K562 (cell line): Measurements from ENCODE around the gene HOXA7. TPM values are rescaled to one million over a fixed set of nuclear protein-coding genes. Genes with fewer than 3 reads are reported as not detected.

Experiments used
- ADNP ChIP-seq: fragments of 200-800 bp; sonication (Bioruptor generic); IDR thresholded peaks from 2 replicates; pipeline ENCODE4 v1.6.1; 2016; ENCODE audit warnings: missing genetic modification characterization, missing compliant biosample characterization
- BRD4 ChIP-seq: fragments of 200-600 bp; sonication (generic); IDR thresholded peaks from 2 replicates; pipeline ENCODE4 v1.6.1; 2017; ENCODE audit warnings: inconsistent platforms
- CXXC5 ChIP-seq: fragments of 250-450 bp; sonication (Bioruptor Pico); IDR thresholded peaks from 2 replicates; pipeline ENCODE4 v1.8.0; 2022; ENCODE audit warnings: inconsistent platforms, mild to moderate bottlenecking, moderate library complexity
- ELF2 ChIP-seq: fragments of 250-450 bp; sonication (Bioruptor Pico); IDR thresholded peaks from 2 replicates; pipeline ENCODE4 v1.5.0; 2021; ENCODE audit warnings: mild to moderate bottlenecking
- ESRRA ChIP-seq: fragments of 450-650 bp; IDR thresholded peaks from 2 replicates; pipeline ENCODE4 v1.6.1; 2014; ENCODE audit warnings: low read depth, mild to moderate bottlenecking, moderate library complexity, borderline replicate concordance
- KAT8 ChIP-seq: fragments of 450-650 bp; IDR thresholded peaks from 2 replicates; pipeline ENCODE4 v1.6.1; 2016; ENCODE audit warnings: low read depth, mild to moderate bottlenecking
- NCOR1 ChIP-seq: fragments of 450-650 bp; IDR thresholded peaks from 2 replicates; pipeline ENCODE4 v1.6.1; 2016; ENCODE audit warnings: mild to moderate bottlenecking, moderate library complexity
- PTBP1 ChIP-seq: fragments of 200-400 bp; formaldehyde crosslinking; IDR thresholded peaks from 2 replicates; pipeline ENCODE4 v1.6.1; 2017; ENCODE audit warnings: low read depth, low read length
- PTTG1 ChIP-seq: fragments of 450-650 bp; IDR thresholded peaks from 2 replicates; pipeline ENCODE4 v1.6.1; 2016; ENCODE audit warnings: low read depth, mild to moderate bottlenecking, missing genetic modification characterization, missing compliant biosample characterization
- RCOR1 ChIP-seq, 2 experiments: IDR thresholded peaks; 2 replicates each; pipeline ENCODE4 v1.6.1; 2012; ENCODE audit warnings: low read depth in 2 of 2, low read length in 2 of 2, borderline replicate concordance in 1 of 2, improper control_type of control experiment in 1 of 2
- SAP30 ChIP-seq: fragments of 200-600 bp; sonication (generic); IDR thresholded peaks from 2 replicates; pipeline ENCODE4 v1.6.1; 2012; ENCODE audit warnings: borderline replicate concordance, low read depth, mild to moderate bottlenecking, moderate library complexity, low read length, control low read depth, inconsistent platforms; ENCODE audit not compliant: insufficient read depth, poor library complexity, severe bottlenecking
- ZNF274 ChIP-seq: IDR thresholded peaks from 2 replicates; pipeline ENCODE4 v1.6.1; 2011; ENCODE audit warnings: low read depth, mild to moderate bottlenecking, low read length, moderate library complexity, borderline replicate concordance
- ZNF311 ChIP-seq: fragments of 250-450 bp; sonication (Bioruptor Pico); IDR thresholded peaks from 2 replicates; pipeline ENCODE4 v1.4.0; 2020; ENCODE audit warnings: mild to moderate bottlenecking, moderate library complexity
- polyA plus RNA-seq, 8 experiments: library from polyadenylated mRNA; depleted of rRNA in 4 of 8; stranded (reverse) in 5 of 8; unstranded in 3 of 8; fragments of >200 nt; fragmentation: Nextera tagmentation in 2 of 8; fragmentation: Illumina TruSeq in 1 of 8; extraction: Ambion mirVana in 2 of 8; extraction: Trizol in 1 of 8; gene quantifications; 2 replicates each; pipeline versions ENCODE4 v1.2.1 to v1.2.3, GENCODE V29; 2011 to 2014; ENCODE audit warnings: inconsistent platforms in 1 of 8, missing spikeins in 1 of 8
- total RNA-seq, 7 experiments: library from RNA; depleted of rRNA in 6 of 7; stranded (reverse); fragments of >200 nt in 6 of 7; fragmentation: Illumina TruSeq in 2 of 7; extraction: Trizol in 2 of 7; gene quantifications; 2 replicates each; pipeline versions ENCODE4 v1.2.1 to v1.2.3, GENCODE V29; 2011 to 2021; ENCODE audit warnings: low replicate concordance in 1 of 7
- TF ChIP-seq, protein P1 (sequence below), 2 experiments: fragments of 450-650 bp; formaldehyde crosslinking in 1 of 2; IDR thresholded peaks; 2 replicates each; pipeline versions ENCODE4 v1.4.0 to v1.6.1; 2014 to 2020; ENCODE audit warnings: mild to moderate bottlenecking in 2 of 2, borderline replicate concordance in 1 of 2, low read depth in 1 of 2
- TF ChIP-seq, protein P2 (sequence below): fragments of 250-450 bp; sonication (Bioruptor Pico); IDR thresholded peaks from 2 replicates; pipeline ENCODE4 v1.5.0; 2021; ENCODE audit warnings: mild to moderate bottlenecking, moderate library complexity

HOXA7 gene
- total and polyA plus RNA-seq, 9 of the 15 experiments (the other 6 are each of a cell fraction or from before 2014, with no cell fraction given), result not detected

DNA sequence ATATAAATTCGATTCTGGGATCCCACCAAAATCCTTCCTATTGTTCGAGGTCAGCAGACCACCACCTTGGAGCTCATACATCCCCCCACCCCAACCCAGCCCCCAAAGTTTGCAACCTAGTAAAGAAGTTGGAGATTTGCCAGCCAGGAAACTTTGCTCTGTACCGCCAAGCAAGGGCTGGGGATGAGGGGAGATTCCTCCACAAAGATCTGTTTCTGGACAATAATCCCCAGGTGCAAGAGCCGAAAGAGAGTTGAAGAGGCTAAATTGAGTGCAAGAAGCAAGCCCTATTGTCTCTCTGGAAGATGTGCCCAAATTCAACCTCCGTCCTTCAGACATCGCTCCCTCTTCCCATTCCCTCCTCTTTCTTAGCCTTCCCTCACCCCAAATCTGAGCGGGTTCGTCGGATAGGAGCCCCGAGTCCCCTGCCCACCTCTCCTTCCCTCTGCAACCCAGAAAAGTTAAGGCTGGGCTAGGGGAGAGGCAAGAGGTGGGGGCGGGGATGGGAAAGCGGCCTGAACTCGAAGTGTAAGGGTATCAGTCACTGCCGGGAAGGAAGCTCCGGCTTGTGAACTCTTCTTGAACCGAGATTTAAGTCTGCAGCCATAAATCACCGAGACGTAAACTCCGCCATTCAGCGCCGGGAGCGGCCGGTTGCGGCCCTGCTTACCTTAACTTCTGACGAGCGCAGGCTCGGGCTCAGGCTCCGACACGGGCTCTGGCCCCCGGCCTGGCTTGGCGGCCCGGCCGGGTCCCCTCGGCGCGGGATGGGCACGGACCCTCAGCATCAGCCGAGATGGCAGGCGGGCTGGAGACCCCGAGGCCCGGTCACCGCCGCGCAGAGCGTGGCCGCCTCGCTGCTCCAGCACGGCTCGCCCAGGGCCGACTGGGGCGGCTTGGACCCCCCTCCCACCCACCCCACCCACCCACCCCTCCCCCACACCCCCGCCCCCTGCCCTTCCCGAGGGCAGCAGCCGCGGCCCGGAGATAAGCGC is 43.2 kb downstream of the HOXA7 start (continued):
- TF ChIP-seq, protein P1, sequence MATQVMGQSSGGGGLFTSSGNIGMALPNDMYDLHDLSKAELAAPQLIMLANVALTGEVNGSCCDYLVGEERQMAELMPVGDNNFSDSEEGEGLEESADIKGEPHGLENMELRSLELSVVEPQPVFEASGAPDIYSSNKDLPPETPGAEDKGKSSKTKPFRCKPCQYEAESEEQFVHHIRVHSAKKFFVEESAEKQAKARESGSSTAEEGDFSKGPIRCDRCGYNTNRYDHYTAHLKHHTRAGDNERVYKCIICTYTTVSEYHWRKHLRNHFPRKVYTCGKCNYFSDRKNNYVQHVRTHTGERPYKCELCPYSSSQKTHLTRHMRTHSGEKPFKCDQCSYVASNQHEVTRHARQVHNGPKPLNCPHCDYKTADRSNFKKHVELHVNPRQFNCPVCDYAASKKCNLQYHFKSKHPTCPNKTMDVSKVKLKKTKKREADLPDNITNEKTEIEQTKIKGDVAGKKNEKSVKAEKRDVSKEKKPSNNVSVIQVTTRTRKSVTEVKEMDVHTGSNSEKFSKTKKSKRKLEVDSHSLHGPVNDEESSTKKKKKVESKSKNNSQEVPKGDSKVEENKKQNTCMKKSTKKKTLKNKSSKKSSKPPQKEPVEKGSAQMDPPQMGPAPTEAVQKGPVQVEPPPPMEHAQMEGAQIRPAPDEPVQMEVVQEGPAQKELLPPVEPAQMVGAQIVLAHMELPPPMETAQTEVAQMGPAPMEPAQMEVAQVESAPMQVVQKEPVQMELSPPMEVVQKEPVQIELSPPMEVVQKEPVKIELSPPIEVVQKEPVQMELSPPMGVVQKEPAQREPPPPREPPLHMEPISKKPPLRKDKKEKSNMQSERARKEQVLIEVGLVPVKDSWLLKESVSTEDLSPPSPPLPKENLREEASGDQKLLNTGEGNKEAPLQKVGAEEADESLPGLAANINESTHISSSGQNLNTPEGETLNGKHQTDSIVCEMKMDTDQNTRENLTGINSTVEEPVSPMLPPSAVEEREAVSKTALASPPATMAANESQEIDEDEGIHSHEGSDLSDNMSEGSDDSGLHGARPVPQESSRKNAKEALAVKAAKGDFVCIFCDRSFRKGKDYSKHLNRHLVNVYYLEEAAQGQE (IDR thresholded peaks at IDR 0.05; ENCODE audit: borderline replicate concordance), result no peak
- TF ChIP-seq, protein P1 (CRISPR knock-in tag; IDR thresholded peaks at IDR 0.05; ENCODE audit: low read depth), result no peak
- TF ChIP-seq BRD4 (no peak), ELF2 (no peak), RCOR1 (IDR thresholded peaks at IDR 0.05; ENCODE audit: borderline replicate concordance in 1 of 2, low read depth in 2 of 2, low read length in 2 of 2) (peak in 1 of 2 experiments; percentile 84; a peak in 2 of 4 replicates), SAP30 (no peak), ADNP (tag) (no peak), ZNF274 (no peak), ZNF311 (CRISPR knock-in tag) (no peak), PTTG1 (tag) (no peak), PTBP1 (no peak), ESRRA (no peak), NCOR1 (no peak), KAT8 (no peak), CXXC5 (CRISPR knock-in tag) (peak; percentile 76)
- TF ChIP-seq, protein P2, sequence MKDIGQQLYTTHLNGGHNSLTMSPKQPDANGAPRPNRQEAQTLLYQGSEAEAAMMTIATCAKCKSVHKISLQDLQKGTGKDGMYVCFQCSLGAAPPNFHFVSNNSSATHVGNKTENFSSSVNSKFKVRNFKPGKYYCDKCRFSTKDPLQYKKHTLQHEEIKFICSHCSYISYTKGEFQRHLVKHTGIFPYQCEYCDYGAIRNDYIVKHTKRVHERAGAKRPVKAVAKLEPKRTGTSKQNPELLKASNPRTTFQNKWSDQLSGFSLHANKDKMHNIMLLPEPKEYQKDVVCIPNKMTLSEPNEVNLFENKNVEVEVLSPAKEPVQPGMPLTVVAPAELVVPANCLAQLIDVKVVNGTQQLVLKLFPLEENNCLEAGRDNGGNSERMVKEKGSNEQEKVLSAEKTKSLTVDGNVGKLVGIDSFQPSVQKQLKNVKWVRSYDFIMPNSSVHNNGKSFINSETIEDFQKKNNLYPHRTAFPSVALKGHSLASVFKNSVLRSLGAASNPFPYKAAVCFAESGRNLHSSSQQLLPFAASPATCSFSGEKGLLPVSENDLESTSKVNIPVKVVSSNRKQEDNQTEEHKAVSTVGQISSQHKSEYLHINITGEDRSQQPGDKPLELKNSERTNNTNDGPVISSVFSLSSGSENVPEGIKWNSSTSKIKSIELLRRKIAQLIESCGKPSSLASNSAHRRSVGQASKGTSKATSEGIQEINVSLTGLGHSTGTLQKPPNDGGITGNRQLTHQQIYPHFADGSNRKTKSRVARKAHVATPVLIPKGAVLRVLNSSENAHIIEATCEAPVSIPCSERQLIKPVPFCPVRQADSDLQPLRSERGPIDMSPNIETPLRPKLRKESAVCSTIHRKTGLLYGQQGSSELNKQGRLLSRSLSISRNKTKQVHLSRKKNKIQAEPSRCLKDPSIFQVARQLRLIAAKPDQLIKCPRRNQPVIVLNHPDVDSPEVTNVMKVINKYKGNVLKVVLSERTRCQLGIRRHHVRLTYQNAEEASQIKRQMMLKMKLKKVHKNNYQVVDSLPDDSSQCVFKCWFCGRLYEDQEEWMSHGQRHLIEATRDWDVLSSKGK (CRISPR knock-in tag), result no peak
